ENCODE data around the gene SSBP4. TPM values are rescaled to one million over a fixed set of nuclear protein-coding genes. Genes with fewer than 3 reads are reported as not detected.

SSBP4 gene
- total and polyA plus RNA-seq, 2 of the 4 experiments (the other 2 are of a cell fraction) = 14.9 to 39.7 TPM

DNA sequence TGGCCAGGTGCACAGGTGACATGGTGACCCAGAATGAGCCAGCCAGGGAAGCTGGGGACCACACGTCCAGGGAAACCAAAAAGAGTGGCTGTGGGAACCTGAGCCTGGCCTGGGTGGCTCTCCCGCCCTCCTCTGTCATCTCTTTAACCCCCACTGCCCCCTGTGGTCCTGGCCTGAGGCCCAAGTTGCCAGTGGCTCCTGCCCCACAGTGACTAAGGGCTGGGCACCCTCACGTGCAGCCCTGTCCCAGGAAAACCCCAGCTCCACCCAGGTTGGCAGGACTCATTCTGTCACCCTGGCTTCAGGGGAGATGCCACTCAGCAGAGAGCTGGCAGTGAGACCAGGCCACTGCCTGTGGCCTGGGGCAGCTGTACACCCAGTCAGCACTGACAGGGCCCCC lies 49.3 kb downstream of the SSBP4 start:
- no peak overlapping the region for H3K14ac ChIP-seq (replicated peaks; ENCODE audit: low read depth, low read length)
- H3K4me3 ChIP-seq (ENCODE audit: insufficient read depth, low read depth, low read length) = no peak overlapping the region
- WGBS, 2 experiments (ENCODE audit: extremely low coverage in 2 of 2, insufficient read length in 1 of 2) = no CpG with 5 or more reads among the region's 3 CpGs
- no peak overlapping the region for H3K9ac ChIP-seq (ENCODE audit: low read depth, low read length)
- no peak overlapping the region for H4K5ac ChIP-seq (ENCODE audit: low read depth, low read length)
- H3K56ac ChIP-seq (ENCODE audit: extremely low read depth, insufficient read depth, low read length) = no peak overlapping the region
- CTCF ChIA-PET = interaction anchor here (1.0 kb wide), 1 partner anchor 11 kb away, joined by 4 read pairs; no protein-coding TSS in a partner anchor
- in situ Hi-C loops (cut with MboI; ENCODE audit: low sequenced_read_pairs) (no loop called here), dilution Hi-C loops (cut with HindIII; ENCODE audit: low sequenced_read_pairs, unreplicated experiment) (no loop called here), intact Hi-C loops (cut with micrococcal nuclease) (loop anchor here (5.0 kb wide), 1 partner anchor 104 kb away; the partner anchor contains the start of gene UBA52)
- no peak overlapping the region for H3K4ac ChIP-seq (ENCODE audit: low read depth, low read length)
- POLR2A ChIA-PET (ENCODE audit: unreplicated experiment) = no interaction called here
- no peak overlapping the region for H2AK9ac ChIP-seq (replicated peaks; ENCODE audit: low read depth, low read length, poor library complexity)
- H2BK120ac ChIP-seq (ENCODE audit: low read depth, low read length) = no peak overlapping the region
- H2BK5ac ChIP-seq (ENCODE audit: low read depth, low read length, poor library complexity, severe bottlenecking) = peak overlapping the region; percentile 82
- no peak overlapping the region for H4K91ac ChIP-seq (ENCODE audit: insufficient read depth, low read depth, low read length)
- H3K79me1 ChIP-seq (ENCODE audit: low read depth in 1 of 2, low read length in 2 of 2) = peaks cover 27 to 93% of the 10 kb centered on the region in 2 experiments
- H2AK5ac ChIP-seq (ENCODE audit: low read depth, low read length) = peak overlapping the region; percentile 6; the same call in 1 of the 2 replicates
- DNase-seq = no peak
- no peak overlapping the region; the same call in 1 of the 2 replicates for H3K23ac ChIP-seq (ENCODE audit: low read depth, low read length)
- no peak overlapping the region; a peak in 1 of 4 replicates for H4K8ac ChIP-seq (ENCODE audit: low read depth in 2 of 2, low read length in 2 of 2)
- peaks cover 29% of the 10 kb centered on the region for H3K4me1 ChIP-seq (ENCODE audit: control insufficient read depth, insufficient read depth, low read length)
- TF ChIP-seq MXI1 (IDR thresholded peaks at IDR 0.05; ENCODE audit: borderline replicate concordance, low read depth, low read length) = no peak
- no peak for TF ChIP-seq CHD1 (IDR thresholded peaks at IDR 0.05; ENCODE audit: low read depth, low read length)
- peak; percentile 82 for TF ChIP-seq BHLHE40 (IDR thresholded peaks at IDR 0.05; ENCODE audit: low read depth, low read length)
- TF ChIP-seq, protein P1, sequence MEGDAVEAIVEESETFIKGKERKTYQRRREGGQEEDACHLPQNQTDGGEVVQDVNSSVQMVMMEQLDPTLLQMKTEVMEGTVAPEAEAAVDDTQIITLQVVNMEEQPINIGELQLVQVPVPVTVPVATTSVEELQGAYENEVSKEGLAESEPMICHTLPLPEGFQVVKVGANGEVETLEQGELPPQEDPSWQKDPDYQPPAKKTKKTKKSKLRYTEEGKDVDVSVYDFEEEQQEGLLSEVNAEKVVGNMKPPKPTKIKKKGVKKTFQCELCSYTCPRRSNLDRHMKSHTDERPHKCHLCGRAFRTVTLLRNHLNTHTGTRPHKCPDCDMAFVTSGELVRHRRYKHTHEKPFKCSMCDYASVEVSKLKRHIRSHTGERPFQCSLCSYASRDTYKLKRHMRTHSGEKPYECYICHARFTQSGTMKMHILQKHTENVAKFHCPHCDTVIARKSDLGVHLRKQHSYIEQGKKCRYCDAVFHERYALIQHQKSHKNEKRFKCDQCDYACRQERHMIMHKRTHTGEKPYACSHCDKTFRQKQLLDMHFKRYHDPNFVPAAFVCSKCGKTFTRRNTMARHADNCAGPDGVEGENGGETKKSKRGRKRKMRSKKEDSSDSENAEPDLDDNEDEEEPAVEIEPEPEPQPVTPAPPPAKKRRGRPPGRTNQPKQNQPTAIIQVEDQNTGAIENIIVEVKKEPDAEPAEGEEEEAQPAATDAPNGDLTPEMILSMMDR (conservative IDR thresholded peaks at IDR 0.05; ENCODE audit: low read depth, low read length) = no peak
- no peak overlapping the region for H3K4me2 ChIP-seq (ENCODE audit: low read depth, low read length)
- H2BK20ac ChIP-seq (ENCODE audit: low read depth, low read length) = no peak overlapping the region
- H3K27ac ChIP-seq (ENCODE audit: insufficient read depth, low read length) = no peak overlapping the region
- H3K9me1 ChIP-seq (ENCODE audit: insufficient read depth, low read length) = peaks cover 28% of the 10 kb centered on the region
- peaks cover 86% of the 10 kb centered on the region for H4K20me1 ChIP-seq (ENCODE audit: insufficient read depth, low read length)
- H2BK15ac ChIP-seq (ENCODE audit: low read depth, low read length) = no peak overlapping the region
- H3K9me3 ChIP-seq (ENCODE audit: control insufficient read depth, insufficient read depth, low read length) = no peaks in the 10 kb centered on the region
- no TSS peak for BruUV-seq (replicated peaks)
- peaks cover 15% of the 10 kb centered on the region for H3K36me3 ChIP-seq (ENCODE audit: control insufficient read depth, insufficient read depth, low read length)
- H3K27me3 ChIP-seq (ENCODE audit: control insufficient read depth, insufficient read depth, low read length) = no peaks in the 10 kb centered on the region
- ATAC-seq (ENCODE audit: low read depth) = no peak
- H2AFZ ChIP-seq (replicated peaks; ENCODE audit: low read length, poor library complexity) = no peak overlapping the region
- H3K18ac ChIP-seq (ENCODE audit: low read depth, low read length) = no peak overlapping the region
